IMR-90 (cell line): ENCODE data around the gene C1orf159. TPM values are rescaled to one million over a fixed set of nuclear protein-coding genes. Genes with fewer than 3 reads are reported as not detected.
"Not testable (repeated sequence)": the region's sequence is repeated elsewhere in the genome, so short reads cannot be mapped to it uniquely, and the experiment has no call there.

Experiments used
- ATAC-seq: fragments of 200-7000 bp; cut with Tn5 transposase; 2 replicates; pipeline ENCODE4 v1.9.1; 2020; ENCODE audit warnings: low read depth, mild to moderate bottlenecking, moderate library complexity
- BruUV-seq: library from RNA; stranded (reverse); fragments of 400-500 nt; replicated peaks from 2 replicates; lab custom pipeline; 2021; lab: Mats Ljungman, UMichigan
- CTCF ChIA-PET: fragments of 300-600 bp; formaldehyde crosslinking; extraction: SDS; loops from one replicate; lab custom pipeline; 2021; ENCODE audit warnings: antibody characterized with exemption; lab: Yijun Ruan, JAX
- POLR2A ChIA-PET: fragments of 300-600 bp; sonication (Branson Sonifier 250); formaldehyde crosslinking; loops from one replicate; lab custom pipeline; 2022; ENCODE audit warnings: antibody characterized with exemption; ENCODE audit not compliant: unreplicated experiment; lab: Charles Lee
- DNase-seq: peaks from one replicate; pipeline ENCODE4 v3.0.0; 2013
- H2AFZ ChIP-seq: replicated peaks from 2 replicates; pipeline ENCODE3; 2013; ENCODE audit warnings: low read length, mild to moderate bottlenecking; ENCODE audit not compliant: poor library complexity
- H2AK5ac ChIP-seq: 2 replicates; pipeline ENCODE4 v1.6.1; 2013; ENCODE audit warnings: low read depth, low read length, inconsistent platforms
- H2AK9ac ChIP-seq: replicated peaks from 2 replicates; pipeline ENCODE3; 2013; ENCODE audit warnings: mild to moderate bottlenecking, low read depth, low read length, moderate library complexity; ENCODE audit not compliant: poor library complexity
- H2BK120ac ChIP-seq: 2 replicates; pipeline ENCODE4 v1.6.1; 2013; ENCODE audit warnings: low read depth, low read length, inconsistent platforms
- H2BK15ac ChIP-seq: 3 replicates; pipeline ENCODE4 v1.6.1; 2013; ENCODE audit warnings: low read depth, low read length, inconsistent platforms
- H2BK20ac ChIP-seq: 2 replicates; pipeline ENCODE4 v1.6.1; 2013; ENCODE audit warnings: low read depth, mild to moderate bottlenecking, inconsistent platforms, low read length, moderate library complexity
- H2BK5ac ChIP-seq: 2 replicates; pipeline ENCODE4 v1.6.1; 2013; ENCODE audit warnings: mild to moderate bottlenecking, low read depth, low read length, inconsistent platforms; ENCODE audit not compliant: poor library complexity, severe bottlenecking
- H3K14ac ChIP-seq: replicated peaks from 2 replicates; pipeline ENCODE4 v1.6.1; 2013; ENCODE audit warnings: low read depth, low read length, inconsistent platforms
- H3K18ac ChIP-seq: 2 replicates; pipeline ENCODE4 v1.6.1; 2013; ENCODE audit warnings: low read depth, low read length, control low read depth
- H3K23ac ChIP-seq: 2 replicates; pipeline ENCODE4 v1.6.1; 2013; ENCODE audit warnings: low read depth, low read length, inconsistent platforms
- H3K27ac ChIP-seq: 2 replicates; pipeline ENCODE4 v1.5.1; 2013; ENCODE audit warnings: mild to moderate bottlenecking, control low read depth, low read length; ENCODE audit not compliant: insufficient read depth
- H3K27me3 ChIP-seq: 2 replicates; pipeline ENCODE4 v1.6.1; 2013; ENCODE audit warnings: low read length; ENCODE audit not compliant: control insufficient read depth, insufficient read depth
- H3K36me3 ChIP-seq: 2 replicates; pipeline ENCODE4 v1.6.1; 2013; ENCODE audit warnings: low read length, mixed read lengths; ENCODE audit not compliant: control insufficient read depth, insufficient read depth
- H3K4ac ChIP-seq: 2 replicates; pipeline ENCODE4 v1.6.1; 2013; ENCODE audit warnings: low read depth, low read length, inconsistent platforms
- H3K4me1 ChIP-seq: 2 replicates; pipeline ENCODE4 v1.6.1; 2013; ENCODE audit warnings: low read length, mixed read lengths; ENCODE audit not compliant: control insufficient read depth, insufficient read depth
- H3K4me2 ChIP-seq: 2 replicates; pipeline ENCODE4 v1.6.1; 2013; ENCODE audit warnings: low read depth, mild to moderate bottlenecking, control low read depth, low read length, moderate library complexity
- H3K4me3 ChIP-seq: 2 replicates; pipeline ENCODE4 v1.5.1; 2013; ENCODE audit warnings: low read depth, mild to moderate bottlenecking, control low read depth, low read length, moderate library complexity; ENCODE audit not compliant: insufficient read depth
- H3K56ac ChIP-seq: 2 replicates; pipeline ENCODE4 v1.6.1; 2013; ENCODE audit warnings: low read length, inconsistent platforms; ENCODE audit not compliant: insufficient read depth; ENCODE audit errors: extremely low read depth
- H3K79me1 ChIP-seq, 2 experiments: 2 replicates each; pipeline ENCODE4 v1.6.1; 2013; ENCODE audit warnings: low read length in 2 of 2, inconsistent platforms in 1 of 2, low read depth in 1 of 2
- H3K9ac ChIP-seq: 2 replicates; pipeline ENCODE4 v1.6.1; 2013; ENCODE audit warnings: low read depth, low read length, control low read depth
- H3K9me1 ChIP-seq: 2 replicates; pipeline ENCODE4 v1.6.1; 2013; ENCODE audit warnings: low read length, inconsistent platforms; ENCODE audit not compliant: insufficient read depth
- H3K9me3 ChIP-seq: 2 replicates; pipeline ENCODE4 v1.6.1; 2013; ENCODE audit warnings: low read length; ENCODE audit not compliant: control insufficient read depth, insufficient read depth
- H4K20me1 ChIP-seq: 2 replicates; pipeline ENCODE4 v1.6.1; 2013; ENCODE audit warnings: low read length, inconsistent platforms; ENCODE audit not compliant: insufficient read depth
- H4K5ac ChIP-seq: 2 replicates; pipeline ENCODE4 v1.6.1; 2013; ENCODE audit warnings: mild to moderate bottlenecking, low read depth, low read length, control low read depth
- H4K8ac ChIP-seq, 2 experiments: 2 replicates each; pipeline ENCODE4 v1.6.1; 2013; ENCODE audit warnings: low read depth in 2 of 2, low read length in 2 of 2, control low read depth in 1 of 2, inconsistent platforms in 1 of 2
- H4K91ac ChIP-seq: 2 replicates; pipeline ENCODE4 v1.6.1; 2013; ENCODE audit warnings: low read depth, low read length, inconsistent platforms; ENCODE audit not compliant: insufficient read depth
- CHD1 ChIP-seq: IDR thresholded peaks from 2 replicates; pipeline ENCODE4 v1.6.1; 2012; ENCODE audit warnings: low read depth, low read length, improper control_type of control experiment
- MAFK ChIP-seq: IDR thresholded peaks from 2 replicates; pipeline ENCODE4 v1.6.1; 2012; ENCODE audit warnings: low read depth, low read length, improper control_type of control experiment
- NFE2L2 ChIP-seq: fragments of 150-350 bp; IDR thresholded peaks from 2 replicates; pipeline ENCODE4 v1.6.1; 2016; ENCODE audit warnings: low read depth, mild to moderate bottlenecking, low read length
- RCOR1 ChIP-seq: IDR thresholded peaks from 2 replicates; pipeline ENCODE4 v1.6.1; 2012; ENCODE audit warnings: mild to moderate bottlenecking, low read length, improper control_type of control experiment; ENCODE audit not compliant: insufficient replicate concordance
- SMC3 ChIP-seq: fragments of 150-350 bp; IDR thresholded peaks from 2 replicates; pipeline ENCODE4 v1.6.1; 2016; ENCODE audit warnings: low read depth, mild to moderate bottlenecking, antibody characterized with exemption, low read length, moderate library complexity
- WGBS, 2 experiments: methylation state at CpG; one replicate each; pipeline versions ENCODE4 v1.1.5 to v1.1.7; 2013; ENCODE audit warnings: missing lambda C conversion rate in 2 of 2; ENCODE audit not compliant: insufficient read length in 1 of 2; ENCODE audit errors: extremely low coverage in 2 of 2; 5-methylcytosine and 5-hydroxymethylcytosine counted together
- dilution Hi-C: fragments of 300-500 bp; cut with HindIII; formaldehyde crosslinking; loops from one replicate; pipeline ENCODE4 v1.14.3; 2018; ENCODE audit warnings: low sequenced_read_pairs; ENCODE audit not compliant: unreplicated experiment
- in situ Hi-C: fragments of 300-500 bp; cut with MboI; formaldehyde crosslinking; loops from 3 replicates; pipeline ENCODE4 v1.14.3; 2019; ENCODE audit warnings: low sequenced_read_pairs, inconsistent platforms, mixed read lengths
- intact Hi-C: fragments of 100-400 bp; cut with micrococcal nuclease; formaldehyde crosslinking; loops from 2 replicates; pipeline ENCODE4 v1.10.0; 2022
- polyA plus RNA-seq, 3 experiments: library from polyadenylated mRNA; depleted of rRNA; stranded (reverse); fragments of >200 nt; gene quantifications; 2 replicates each; pipeline ENCODE4 v1.2.3, GENCODE V29; 2012; ENCODE audit warnings: low replicate concordance in 1 of 3
- total RNA-seq: library from RNA; depleted of rRNA; stranded (reverse); fragments of >200 nt; gene quantifications from 2 replicates; pipeline ENCODE4 v1.2.3, GENCODE V29; 2012
- TF ChIP-seq, protein P1 (sequence below): fragments of 150-350 bp; IDR thresholded peaks from 2 replicates; pipeline ENCODE4 v1.6.1; 2017; ENCODE audit warnings: mild to moderate bottlenecking, antibody characterized with exemption, low read length, low read depth
- TF ChIP-seq, protein P2 (sequence below): fragments of 150-350 bp; IDR thresholded peaks from 2 replicates; pipeline ENCODE4 v1.6.1; 2016; ENCODE audit warnings: low read depth, mild to moderate bottlenecking, low read length, moderate library complexity, borderline replicate concordance

The C1orf159 gene
- total and polyA plus RNA-seq, 2 of the 4 experiments (the other 2 are of a cell fraction) = 2.9 to 12.6 TPM

DNA sequence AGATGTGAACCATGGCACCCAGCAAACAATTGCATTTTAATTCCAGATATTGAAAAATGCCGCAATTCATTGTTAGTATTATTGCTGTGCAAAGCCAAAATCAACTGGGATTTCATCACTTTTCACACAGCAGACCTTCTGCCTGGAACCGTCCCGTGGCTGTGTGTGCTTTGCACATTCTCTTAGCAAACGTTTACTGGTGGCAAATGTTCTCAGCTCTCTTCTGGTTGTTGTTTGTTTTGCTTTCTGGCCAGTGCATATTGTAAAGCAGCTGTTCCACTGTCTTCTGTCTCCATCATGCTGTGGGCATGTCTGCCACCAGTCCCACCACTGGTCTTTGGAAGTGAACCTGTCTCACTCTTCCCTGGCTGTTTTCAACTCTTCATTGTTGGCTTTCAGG is 38.0 kb upstream of the C1orf159 start:
- Histone ChIP-seq H2BK120ac (no peak overlapping the region), H3K23ac (no peak overlapping the region), H2AK5ac (no peak overlapping the region), H3K4me3 (no peak overlapping the region), H3K4ac (no peak overlapping the region), H3K27ac (no peak overlapping the region), H4K5ac (no peak overlapping the region), H3K79me1 (no peaks in the 10 kb centered on the region), H3K4me1 (peaks cover 11% of the 10 kb centered on the region), H3K14ac (no peak overlapping the region), H3K18ac (no peak overlapping the region), H3K9me3 (no peaks in the 10 kb centered on the region; the same call in 1 of the 2 replicates), H4K8ac (no peak overlapping the region), H3K56ac (no peak overlapping the region), H2AK9ac (no peak overlapping the region), H3K9me1 (no peaks in the 10 kb centered on the region; the same call in 1 of the 2 replicates), H2AFZ (peak overlapping the region; percentile 32), H2BK5ac (no peak overlapping the region), H3K9ac (no peak overlapping the region), H3K27me3 (no peaks in the 10 kb centered on the region), H4K91ac (no peak overlapping the region), H2BK15ac (no peak overlapping the region), H3K4me2 (no peak overlapping the region), H2BK20ac (no peak overlapping the region), H3K36me3 (no peaks in the 10 kb centered on the region), H4K20me1 (no peaks in the 10 kb centered on the region)
- ATAC-seq = no peak
- ChIA-PET POLR2A (no interaction called here), CTCF (interaction anchor here (0.6 kb wide), 1 partner anchor 16 kb away, joined by 4 read pairs; no protein-coding TSS in a partner anchor)
- peak; percentile 8 for DNase-seq
- dilution Hi-C loops (no loop called here), in situ Hi-C loops (no loop called here), intact Hi-C loops (no loop called here)
- TF ChIP-seq RCOR1 (no peak), NFE2L2 (no peak), CHD1 (no peak), MAFK (no peak), SMC3 (no peak)
- TF ChIP-seq, protein P1, sequence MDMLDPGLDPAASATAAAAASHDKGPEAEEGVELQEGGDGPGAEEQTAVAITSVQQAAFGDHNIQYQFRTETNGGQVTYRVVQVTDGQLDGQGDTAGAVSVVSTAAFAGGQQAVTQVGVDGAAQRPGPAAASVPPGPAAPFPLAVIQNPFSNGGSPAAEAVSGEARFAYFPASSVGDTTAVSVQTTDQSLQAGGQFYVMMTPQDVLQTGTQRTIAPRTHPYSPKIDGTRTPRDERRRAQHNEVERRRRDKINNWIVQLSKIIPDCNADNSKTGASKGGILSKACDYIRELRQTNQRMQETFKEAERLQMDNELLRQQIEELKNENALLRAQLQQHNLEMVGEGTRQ = no peak
- TF ChIP-seq, protein P2, sequence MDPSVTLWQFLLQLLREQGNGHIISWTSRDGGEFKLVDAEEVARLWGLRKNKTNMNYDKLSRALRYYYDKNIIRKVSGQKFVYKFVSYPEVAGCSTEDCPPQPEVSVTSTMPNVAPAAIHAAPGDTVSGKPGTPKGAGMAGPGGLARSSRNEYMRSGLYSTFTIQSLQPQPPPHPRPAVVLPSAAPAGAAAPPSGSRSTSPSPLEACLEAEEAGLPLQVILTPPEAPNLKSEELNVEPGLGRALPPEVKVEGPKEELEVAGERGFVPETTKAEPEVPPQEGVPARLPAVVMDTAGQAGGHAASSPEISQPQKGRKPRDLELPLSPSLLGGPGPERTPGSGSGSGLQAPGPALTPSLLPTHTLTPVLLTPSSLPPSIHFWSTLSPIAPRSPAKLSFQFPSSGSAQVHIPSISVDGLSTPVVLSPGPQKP = no peak
- no TSS peak for BruUV-seq
- 36% methylated on average over 3 of the region's 4 CpGs; no CpG with 5 or more reads in 1 of the 2 experiments for WGBS, 2 experiments

GRCh38 chr1:1153215-1153614 is 37.3 kb upstream of the C1orf159 start:
- H2BK5ac ChIP-seq, H2AK5ac ChIP-seq, H3K4ac ChIP-seq, H3K79me1 ChIP-seq, CTCF ChIA-PET, ATAC-seq, H3K9me1 ChIP-seq, H3K14ac ChIP-seq, DNase-seq, H2BK20ac ChIP-seq, H3K4me3 ChIP-seq, H3K9ac ChIP-seq, BruUV-seq, H4K91ac ChIP-seq, intact Hi-C loops, H2BK120ac ChIP-seq, H3K56ac ChIP-seq, H3K4me1 ChIP-seq, H4K5ac ChIP-seq, H3K4me2 ChIP-seq, POLR2A ChIA-PET, H4K8ac ChIP-seq, H3K23ac ChIP-seq, H3K36me3 ChIP-seq, H2AFZ ChIP-seq, in situ Hi-C loops, H3K18ac ChIP-seq, H3K27me3 ChIP-seq, H4K20me1 ChIP-seq, H2AK9ac ChIP-seq, H3K9me3 ChIP-seq, H3K27ac ChIP-seq, H2BK15ac ChIP-seq, dilution Hi-C loops: not testable (repeated sequence)
- WGBS, 2 experiments = 84% methylated on average over 8 of the region's 14 CpGs; no CpG with 5 or more reads in 1 of the 2 experiments
